ENCODE measurements around the gene ZNF425.

GRCh38 chr7:149145031-149145845 lies 19.1 kb upstream of the ZNF425 start:
- TF ChIP-seq EZH2 (IDR thresholded peaks at IDR 0.05) (no peak), POLR2AphosphoS5 (IDR thresholded peaks at IDR 0.05; ENCODE audit: borderline replicate concordance, low read depth, low read length) (no peak)
